ENCODE measurements around the gene UNC5CL.
"Not testable (repeated sequence)": the region's sequence is repeated elsewhere in the genome, so short reads cannot be mapped to it uniquely, and the experiment has no call there.

Gene UNC5CL

GRCh38 chr6:41038205-41038604 lies 816 bp downstream of the UNC5CL start:
- no peak for DNase-seq

- DNase-seq = no peak
These were observed 1.7 kb downstream of the UNC5CL start for GRCh38 chr6:41037107-41037900.

GRCh38 chr6:41036601-41037000 lies 2.4 kb downstream of the UNC5CL start:
- no peak for DNase-seq

GRCh38 chr6:41036186-41036585 lies 2.8 kb downstream of the UNC5CL start:
- no peak for DNase-seq

- DNase-seq = no peak
These were observed 5.2 kb downstream of the UNC5CL start for GRCh38 chr6:41033776-41034175.

GRCh38 chr6:41032830-41033229 lies 6.2 kb downstream of the UNC5CL start:
- no peak for DNase-seq

- no peak for DNase-seq
These were observed 10.2 kb downstream of the UNC5CL start for GRCh38 chr6:41028561-41029412.

GRCh38 chr6:41027799-41028560 lies 11.0 kb downstream of the UNC5CL start:
- DNase-seq = peak; percentile 91

GRCh38 chr6:41027241-41027640 lies 11.8 kb downstream of the UNC5CL start:
- no peak for DNase-seq

- no peak for DNase-seq
These were observed 13.0 kb downstream of the UNC5CL start for GRCh38 chr6:41025966-41026530.

GRCh38 chr6:41023114-41023513 lies 15.9 kb downstream of the UNC5CL start:
- no peak for DNase-seq

- no peak for DNase-seq
These were observed 16.7 kb downstream of the UNC5CL start for GRCh38 chr6:41022294-41022693.

- DNase-seq = no peak
These were observed 17.2 kb downstream of the UNC5CL start for GRCh38 chr6:41021832-41022231.

- no peak for DNase-seq
These were observed 21.4 kb downstream of the UNC5CL start for GRCh38 chr6:41017663-41018062.

GRCh38 chr6:41015860-41016259 lies 23.2 kb downstream of the UNC5CL start:
- DNase-seq = not testable (repeated sequence)

- no peak for DNase-seq
These were observed 24.2 kb downstream of the UNC5CL start for GRCh38 chr6:41014780-41015179.

GRCh38 chr6:41013466-41014153 lies 25.4 kb downstream of the UNC5CL start:
- no peak for DNase-seq

GRCh38 chr6:41011673-41012072 lies 27.3 kb downstream of the UNC5CL start:
- DNase-seq = no peak

- DNase-seq = no peak
These were observed 29.4 kb downstream of the UNC5CL start for GRCh38 chr6:41009669-41010068.

GRCh38 chr6:41008011-41008410 lies 31.0 kb downstream of the UNC5CL start:
- no peak for DNase-seq

GRCh38 chr6:41006980-41007379 lies 32.0 kb downstream of the UNC5CL start:
- DNase-seq = not testable (repeated sequence)

- DNase-seq = not testable (repeated sequence)
These were observed 32.8 kb downstream of the UNC5CL start for GRCh38 chr6:41006217-41006616.
